Parathyroid adenoma (tissue), 2 donors: ENCODE measurements around the gene MGST2.

Experiments
- H2AFZ ChIP-seq: fragments of 300-600 bp; sonication (generic); one replicate; pipeline ENCODE4 v1.7.0; 2017; ENCODE audit warnings: antibody characterized with exemption, mild to moderate bottlenecking
- H3K27ac ChIP-seq: fragments of 300-600 bp; sonication (generic); one replicate; pipeline ENCODE4 v1.7.0; 2017
- H3K27me3 ChIP-seq: fragments of 300-600 bp; sonication (generic); one replicate; pipeline ENCODE4 v1.7.0; 2017; ENCODE audit warnings: low read length; ENCODE audit not compliant: control insufficient read depth, insufficient read depth
- H3K36me3 ChIP-seq: fragments of 300-600 bp; sonication (generic); one replicate; pipeline ENCODE4 v1.7.0; 2017; ENCODE audit warnings: low read length; ENCODE audit not compliant: control insufficient read depth, insufficient read depth
- H3K4me1 ChIP-seq: fragments of 300-600 bp; sonication (generic); one replicate; pipeline ENCODE4 v1.7.0; 2017; ENCODE audit warnings: control low read depth
- H3K4me2 ChIP-seq: fragments of 300-600 bp; sonication (generic); one replicate; pipeline ENCODE4 v1.7.0; 2017; ENCODE audit warnings: low read length
- H3K4me3 ChIP-seq: fragments of 300-600 bp; sonication (generic); one replicate; pipeline ENCODE4 v1.7.0; 2017; ENCODE audit warnings: low read depth, low read length
- H3K79me2 ChIP-seq: fragments of 300-600 bp; sonication (generic); one replicate; pipeline ENCODE4 v1.7.0; 2017; ENCODE audit warnings: control low read depth
- H3K9ac ChIP-seq: fragments of 300-600 bp; sonication (generic); one replicate; pipeline ENCODE4 v1.7.0; 2017; ENCODE audit warnings: mild to moderate bottlenecking
- H3K9me3 ChIP-seq: fragments of 300-600 bp; sonication (generic); one replicate; pipeline ENCODE4 v1.7.0; 2017; ENCODE audit warnings: low read length; ENCODE audit not compliant: control insufficient read depth
- TF ChIP-seq, protein P1 (sequence below): fragments of 300-600 bp; sonication (generic); IDR thresholded peaks from one replicate; pipeline ENCODE4 v1.7.0; 2017; ENCODE audit warnings: antibody characterized with exemption, mild to moderate bottlenecking
- donor health status: primary hyperparathyroidism.

MGST2 gene

GRCh38 chr4:139641218-139641617 lies 24.4 kb upstream of the MGST2 start:
- H3K9me3 ChIP-seq, result no peaks in the 10 kb centered on the region
- no peak overlapping the region for H3K4me3 ChIP-seq
- H3K4me2 ChIP-seq, result no peak overlapping the region
- no peaks in the 10 kb centered on the region for H3K79me2 ChIP-seq
- H3K27me3 ChIP-seq, result no peaks in the 10 kb centered on the region
- no peaks in the 10 kb centered on the region for H3K36me3 ChIP-seq
- H3K9ac ChIP-seq, result no peak overlapping the region
- H3K27ac ChIP-seq, result no peak overlapping the region
- H3K4me1 ChIP-seq, result no peaks in the 10 kb centered on the region
- TF ChIP-seq, protein P1, sequence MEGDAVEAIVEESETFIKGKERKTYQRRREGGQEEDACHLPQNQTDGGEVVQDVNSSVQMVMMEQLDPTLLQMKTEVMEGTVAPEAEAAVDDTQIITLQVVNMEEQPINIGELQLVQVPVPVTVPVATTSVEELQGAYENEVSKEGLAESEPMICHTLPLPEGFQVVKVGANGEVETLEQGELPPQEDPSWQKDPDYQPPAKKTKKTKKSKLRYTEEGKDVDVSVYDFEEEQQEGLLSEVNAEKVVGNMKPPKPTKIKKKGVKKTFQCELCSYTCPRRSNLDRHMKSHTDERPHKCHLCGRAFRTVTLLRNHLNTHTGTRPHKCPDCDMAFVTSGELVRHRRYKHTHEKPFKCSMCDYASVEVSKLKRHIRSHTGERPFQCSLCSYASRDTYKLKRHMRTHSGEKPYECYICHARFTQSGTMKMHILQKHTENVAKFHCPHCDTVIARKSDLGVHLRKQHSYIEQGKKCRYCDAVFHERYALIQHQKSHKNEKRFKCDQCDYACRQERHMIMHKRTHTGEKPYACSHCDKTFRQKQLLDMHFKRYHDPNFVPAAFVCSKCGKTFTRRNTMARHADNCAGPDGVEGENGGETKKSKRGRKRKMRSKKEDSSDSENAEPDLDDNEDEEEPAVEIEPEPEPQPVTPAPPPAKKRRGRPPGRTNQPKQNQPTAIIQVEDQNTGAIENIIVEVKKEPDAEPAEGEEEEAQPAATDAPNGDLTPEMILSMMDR, result no peak
- no peak overlapping the region for H2AFZ ChIP-seq

GRCh38 chr4:139642364-139642763 lies 23.3 kb upstream of the MGST2 start:
- Histone ChIP-seq H3K36me3 (no peaks in the 10 kb centered on the region), H3K9me3 (no peaks in the 10 kb centered on the region), H3K4me1 (no peaks in the 10 kb centered on the region), H3K79me2 (no peaks in the 10 kb centered on the region), H3K4me3 (no peak overlapping the region), H3K27ac (no peak overlapping the region), H2AFZ (no peak overlapping the region), H3K27me3 (no peaks in the 10 kb centered on the region), H3K9ac (no peak overlapping the region), H3K4me2 (no peak overlapping the region)
- TF ChIP-seq, protein P1, result no peak

DNA sequence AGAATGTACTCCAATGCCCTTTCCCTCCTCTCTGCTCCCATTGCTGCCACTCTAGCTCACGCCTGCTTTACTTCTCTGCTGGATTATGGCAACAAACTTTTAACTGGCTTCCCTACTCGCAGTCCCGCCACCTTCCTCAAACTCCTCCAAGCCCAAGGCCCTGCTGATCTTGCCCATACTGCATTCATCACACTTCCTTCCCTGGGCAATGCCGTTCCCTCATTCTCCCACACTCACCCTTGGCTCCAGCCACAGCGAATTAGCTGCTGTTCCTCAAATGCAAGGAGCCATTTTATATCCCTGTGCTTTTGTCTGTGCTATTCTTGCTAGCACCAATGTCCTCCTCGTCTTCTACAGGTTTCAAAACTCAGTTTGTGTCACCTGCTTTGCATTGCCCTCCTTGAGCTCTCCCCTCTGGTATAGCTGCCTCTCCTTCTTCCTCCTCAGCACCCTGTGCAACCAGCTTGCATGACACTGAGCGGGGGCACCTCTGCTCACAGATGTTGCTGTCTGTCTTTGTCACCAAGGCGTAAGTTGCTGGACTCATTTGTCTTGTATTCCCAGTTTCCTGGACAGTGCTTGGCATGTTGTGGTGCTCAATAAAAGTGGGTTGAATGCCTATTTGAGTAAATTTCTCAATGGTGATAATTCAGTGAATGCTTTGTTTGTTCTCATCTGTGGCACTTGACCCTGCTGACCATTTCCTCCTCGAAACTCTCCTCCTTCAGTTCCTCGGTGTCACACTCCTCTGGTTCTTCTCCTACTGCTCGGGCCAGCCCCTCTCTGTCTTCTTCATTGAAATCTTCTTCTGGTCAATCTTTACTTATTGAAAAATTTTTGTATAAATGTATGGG lies 22.4 kb upstream of the MGST2 start:
- Histone ChIP-seq H3K36me3 (no peaks in the 10 kb centered on the region), H3K79me2 (no peaks in the 10 kb centered on the region), H3K4me2 (no peak overlapping the region), H2AFZ (no peak overlapping the region), H3K4me3 (no peak overlapping the region), H3K9me3 (no peaks in the 10 kb centered on the region), H3K9ac (no peak overlapping the region), H3K27ac (no peak overlapping the region), H3K4me1 (no peaks in the 10 kb centered on the region), H3K27me3 (no peaks in the 10 kb centered on the region)
- TF ChIP-seq, protein P1, result no peak

- no peaks in the 10 kb centered on the region for H3K79me2 ChIP-seq
- H3K4me2 ChIP-seq, result no peak overlapping the region
- no peaks in the 10 kb centered on the region for H3K27me3 ChIP-seq
- TF ChIP-seq, protein P1, result no peak
- H3K27ac ChIP-seq, result no peak overlapping the region
- H2AFZ ChIP-seq, result no peak overlapping the region
- no peak overlapping the region for H3K4me3 ChIP-seq
- no peaks in the 10 kb centered on the region for H3K9me3 ChIP-seq
- no peaks in the 10 kb centered on the region for H3K36me3 ChIP-seq
- no peaks in the 10 kb centered on the region for H3K4me1 ChIP-seq
- no peak overlapping the region for H3K9ac ChIP-seq
Observed at GRCh38 chr4:139645458-139645857, 20.2 kb upstream of the MGST2 start.

- no peaks in the 10 kb centered on the region for H3K36me3 ChIP-seq
- H3K79me2 ChIP-seq, result no peaks in the 10 kb centered on the region
- H3K9me3 ChIP-seq, result no peaks in the 10 kb centered on the region
- no peak overlapping the region for H3K4me2 ChIP-seq
- H3K4me3 ChIP-seq, result no peak overlapping the region
- H3K9ac ChIP-seq, result no peak overlapping the region
- no peak overlapping the region for H3K27ac ChIP-seq
- TF ChIP-seq, protein P1, result no peak
- no peaks in the 10 kb centered on the region for H3K27me3 ChIP-seq
- H2AFZ ChIP-seq, result no peak overlapping the region
- no peaks in the 10 kb centered on the region for H3K4me1 ChIP-seq
Observed at GRCh38 chr4:139647184-139647583, 18.4 kb upstream of the MGST2 start.
